Measurements from ENCODE around the gene DNAJC28.
A peak's percentile ranks its signal among the peaks of the same experiment; 100 is the strongest.
"Not testable (repeated sequence)": the region's sequence is repeated elsewhere in the genome, so short reads cannot be mapped to it uniquely, and the experiment has no call there.

Gene DNAJC28

GRCh38 chr21:33491373-33492102, at the start of gene DNAJC28:
TSS of gene DNAJC28 (minus strand) at chr21:33491716. CDS start at chr21:33489393, 2,323 bp downstream.
- peak; percentile 82 for DNase-seq (ENCODE audit: low read depth in 2 of 2)

- DNase-seq (ENCODE audit: low read depth in 2 of 2), result no peak
These were observed 49.7 kb upstream of the DNAJC28 start for GRCh38 chr21:33541105-33541711.

GRCh38 chr21:33540711-33541104, 49.2 kb upstream of the DNAJC28 start:
- no peak for DNase-seq (ENCODE audit: low read depth in 2 of 2)

- DNase-seq (ENCODE audit: low read depth in 2 of 2), result peak in 1 of 2 experiments; percentile 10
These were observed 48.1 kb upstream of the DNAJC28 start for GRCh38 chr21:33539616-33540015.

GRCh38 chr21:33537212-33537611, 45.7 kb upstream of the DNAJC28 start:
- DNase-seq (ENCODE audit: low read depth in 2 of 2), result no peak

- no peak for DNase-seq (ENCODE audit: low read depth in 2 of 2)
These were observed 39.5 kb upstream of the DNAJC28 start for GRCh38 chr21:33531007-33531406.

- no peak for DNase-seq (ENCODE audit: low read depth in 2 of 2)
These were observed 31.4 kb upstream of the DNAJC28 start for GRCh38 chr21:33522953-33523349.

GRCh38 chr21:33522297-33522952, 30.9 kb upstream of the DNAJC28 start:
- no peak for DNase-seq (ENCODE audit: low read depth in 2 of 2)

- DNase-seq (ENCODE audit: low read depth in 2 of 2), result no peak
These were observed 27.4 kb upstream of the DNAJC28 start for GRCh38 chr21:33518899-33519298.

GRCh38 chr21:33514229-33514628, 22.7 kb upstream of the DNAJC28 start:
- peak in 1 of 2 experiments; percentile 11 for DNase-seq (ENCODE audit: low read depth in 2 of 2)

GRCh38 chr21:33512481-33512880, 21.0 kb upstream of the DNAJC28 start:
- DNase-seq (ENCODE audit: low read depth in 2 of 2), result no peak

- no peak for DNase-seq (ENCODE audit: low read depth in 2 of 2)
These were observed 20.1 kb upstream of the DNAJC28 start for GRCh38 chr21:33511639-33512038.

- no peak for DNase-seq (ENCODE audit: low read depth in 2 of 2)
These were observed 19.3 kb upstream of the DNAJC28 start for GRCh38 chr21:33510826-33511225.

- not testable (repeated sequence) for DNase-seq (ENCODE audit: low read depth in 2 of 2)
These were observed 15.5 kb upstream of the DNAJC28 start for GRCh38 chr21:33507003-33507402.

- no peak for DNase-seq (ENCODE audit: low read depth in 2 of 2)
These were observed 14.3 kb upstream of the DNAJC28 start for GRCh38 chr21:33505833-33506232.

GRCh38 chr21:33496345-33496744, 4.8 kb upstream of the DNAJC28 start:
- DNase-seq (ENCODE audit: low read depth in 2 of 2), result no peak

- no peak for DNase-seq (ENCODE audit: low read depth in 2 of 2)
These were observed 4.2 kb upstream of the DNAJC28 start for GRCh38 chr21:33495743-33496142.

- DNase-seq (ENCODE audit: low read depth in 2 of 2), result no peak
These were observed 2.2 kb upstream of the DNAJC28 start for GRCh38 chr21:33493756-33494155.

GRCh38 chr21:33492571-33492970, 1.1 kb upstream of the DNAJC28 start:
- peak; percentile 33 to 34 for DNase-seq (ENCODE audit: low read depth in 2 of 2)

GRCh38 chr21:33490991-33491372, 534 bp downstream of the DNAJC28 start:
- DNase-seq (ENCODE audit: low read depth in 2 of 2), result no peak

- DNase-seq (ENCODE audit: low read depth in 2 of 2), result no peak
These were observed 2.6 kb downstream of the DNAJC28 start for GRCh38 chr21:33488936-33489335.

- no peak for DNase-seq (ENCODE audit: low read depth in 2 of 2)
These were observed 3.5 kb downstream of the DNAJC28 start for GRCh38 chr21:33487996-33488395.

All from fibroblast of skin of left biceps (primary cell).